Fibroblast of the aortic adventitia (primary cell): ENCODE data around the gene PPIC. TPM values are rescaled to one million over a fixed set of nuclear protein-coding genes. Genes with fewer than 3 reads are reported as not detected.

Experiments
- DNase-seq: peaks from one replicate; pipeline ENCODE4 v3.0.0-alpha.2; 2010; ENCODE audit warnings: low read depth
- H3K4me3 ChIP-seq: 2 replicates; pipeline ENCODE4 v1.5.1; 2011; ENCODE audit warnings: low read depth, mild to moderate bottlenecking, control low read depth, low read length, moderate library complexity
- CTCF ChIP-seq: IDR thresholded peaks from 2 replicates; pipeline ENCODE4 v1.5.1; 2011; ENCODE audit warnings: mild to moderate bottlenecking, low read length, control low read depth, inconsistent platforms; ENCODE audit not compliant: insufficient read depth
- total RNA-seq: library from RNA; depleted of rRNA; stranded (reverse); fragments of >200 nt; gene quantifications from 2 replicates; pipeline ENCODE4 v1.2.3, GENCODE V29; 2012; ENCODE audit warnings: low replicate concordance

The PPIC gene
- total RNA-seq, result 53.5 and 57.2 TPM in 2 replicates

- peak within 1 kb of the TSS; percentile 79 for H3K4me3 ChIP-seq
- peak; percentile 75 for DNase-seq
- no peak for TF ChIP-seq CTCF
Measured at GRCh38 chr5:123036391-123037103, at the start of gene PPIC. TSS of gene PPIC (minus strand) at chr5:123036725. CDS start at chr5:123036625, 100 bp downstream.

GRCh38 chr5:123085638-123086286 lies 49.2 kb upstream of the PPIC start:
- no peak for TF ChIP-seq CTCF
- no peak overlapping the region for H3K4me3 ChIP-seq
- DNase-seq, result no peak

GRCh38 chr5:123084730-123085605 lies 48.4 kb upstream of the PPIC start:
- H3K4me3 ChIP-seq, result no peak overlapping the region
- no peak for DNase-seq
- no peak for TF ChIP-seq CTCF

- no peak overlapping the region for H3K4me3 ChIP-seq
- DNase-seq, result peak; percentile 31
- TF ChIP-seq CTCF, result no peak
Measured at GRCh38 chr5:123083298-123083697, 46.8 kb upstream of the PPIC start.

- TF ChIP-seq CTCF, result no peak
- H3K4me3 ChIP-seq, result no peak overlapping the region
- no peak for DNase-seq
Measured at GRCh38 chr5:123080215-123080614, 43.7 kb upstream of the PPIC start.

GRCh38 chr5:123075521-123076163 lies 39.1 kb upstream of the PPIC start:
- no peak overlapping the region for H3K4me3 ChIP-seq
- no peak for TF ChIP-seq CTCF
- no peak for DNase-seq
